PC-3 (cell line): ENCODE measurements around the gene ALPK3.

Experiments
- CTCF ChIP-seq: fragments of 300-600 bp; sonication (generic); conservative IDR thresholded peaks from 2 replicates; pipeline ENCODE4 v1.5.1; 2017; ENCODE audit warnings: antibody characterized with exemption, low read depth, mild to moderate bottlenecking, low read length
- EZH2 ChIP-seq: fragments of 300-600 bp; sonication (generic); IDR thresholded peaks from one replicate; pipeline ENCODE4 v1.6.1; 2017; ENCODE audit warnings: antibody characterized with exemption, mild to moderate bottlenecking, low read length; ENCODE audit not compliant: unreplicated experiment

DNA sequence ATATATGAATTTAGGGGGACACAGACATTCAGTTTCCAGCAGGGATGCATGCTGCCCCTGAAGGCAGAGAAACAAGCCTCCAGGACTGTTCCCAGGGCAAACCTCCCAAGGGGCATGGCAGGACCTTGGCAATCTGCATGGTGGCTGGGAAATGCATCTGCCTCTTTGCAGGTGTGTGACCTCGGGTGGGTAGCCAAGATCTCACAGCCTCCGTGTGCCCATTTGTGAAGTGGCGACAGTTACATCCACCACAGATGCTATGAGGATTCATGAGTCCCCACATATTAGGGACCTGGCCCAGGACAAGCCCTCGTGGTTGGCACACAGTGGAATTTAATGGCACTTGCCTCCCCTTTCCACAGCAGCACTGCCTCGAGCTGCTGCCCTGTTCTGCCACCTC lies 97.2 kb downstream of the ALPK3 start:
- TF ChIP-seq CTCF (no peak), EZH2 (no peak)
